Measurements from ENCODE around the gene GSTT2B.
A peak's percentile ranks its signal among the peaks of the same experiment; 100 is the strongest.
"Not testable (repeated sequence)": the region's sequence is repeated elsewhere in the genome, so short reads cannot be mapped to it uniquely, and the experiment has no call there.

GSTT2B gene

GRCh38 chr22:23997092-23997491, 36.1 kb upstream of the GSTT2B start:
- Mint-ChIP-seq H3K4me3 (no peak overlapping the region), H3K9me3 (no peaks in the 10 kb centered on the region), H3K4me1 (ENCODE audit: low read depth) (no peaks in the 10 kb centered on the region), H3K36me3 (ENCODE audit: low read depth) (no peaks in the 10 kb centered on the region), H3K27me3 (no peaks in the 10 kb centered on the region), H3K27ac (no peak overlapping the region)

- not testable (repeated sequence) for H3K4me1 Mint-ChIP-seq (ENCODE audit: low read depth); H3K27ac Mint-ChIP-seq; H3K27me3 Mint-ChIP-seq; H3K36me3 Mint-ChIP-seq (ENCODE audit: low read depth); H3K4me3 Mint-ChIP-seq; H3K9me3 Mint-ChIP-seq
Observed at GRCh38 chr22:23993581-23994177, 32.7 kb upstream of the GSTT2B start.

GRCh38 chr22:23993080-23993479, 32.1 kb upstream of the GSTT2B start:
- not testable (repeated sequence) for H3K27me3 Mint-ChIP-seq; H3K36me3 Mint-ChIP-seq (ENCODE audit: low read depth); H3K4me1 Mint-ChIP-seq (ENCODE audit: low read depth); H3K9me3 Mint-ChIP-seq; H3K27ac Mint-ChIP-seq; H3K4me3 Mint-ChIP-seq

GRCh38 chr22:23989583-23990244, 28.7 kb upstream of the GSTT2B start:
- not testable (repeated sequence) for H3K36me3 Mint-ChIP-seq (ENCODE audit: low read depth); H3K4me3 Mint-ChIP-seq; H3K27me3 Mint-ChIP-seq; H3K27ac Mint-ChIP-seq; H3K9me3 Mint-ChIP-seq; H3K4me1 Mint-ChIP-seq (ENCODE audit: low read depth)

GRCh38 chr22:23986538-23987178, 25.7 kb upstream of the GSTT2B start:
- not testable (repeated sequence) for H3K27me3 Mint-ChIP-seq; H3K9me3 Mint-ChIP-seq; H3K36me3 Mint-ChIP-seq (ENCODE audit: low read depth); H3K4me1 Mint-ChIP-seq (ENCODE audit: low read depth); H3K4me3 Mint-ChIP-seq
- peak overlapping the region; percentile 2 for H3K27ac Mint-ChIP-seq

GRCh38 chr22:23986089-23986488, 25.1 kb upstream of the GSTT2B start:
- H3K27ac Mint-ChIP-seq; H3K9me3 Mint-ChIP-seq; H3K4me1 Mint-ChIP-seq (ENCODE audit: low read depth); H3K4me3 Mint-ChIP-seq; H3K36me3 Mint-ChIP-seq (ENCODE audit: low read depth); H3K27me3 Mint-ChIP-seq: not testable (repeated sequence)

- Mint-ChIP-seq H3K36me3 (ENCODE audit: low read depth) (peaks cover 3% of the 10 kb centered on the region), H3K27ac (peak overlapping the region; percentile 79), H3K4me3 (no peak overlapping the region), H3K4me1 (ENCODE audit: low read depth) (peaks cover 6% of the 10 kb centered on the region), H3K9me3 (no peaks in the 10 kb centered on the region), H3K27me3 (no peaks in the 10 kb centered on the region)
Observed at GRCh38 chr22:23984430-23984829, 23.4 kb upstream of the GSTT2B start.

- H3K36me3 Mint-ChIP-seq (ENCODE audit: low read depth); H3K27me3 Mint-ChIP-seq; H3K27ac Mint-ChIP-seq; H3K9me3 Mint-ChIP-seq; H3K4me1 Mint-ChIP-seq (ENCODE audit: low read depth); H3K4me3 Mint-ChIP-seq: not testable (repeated sequence)
Observed at GRCh38 chr22:23980567-23980966, 19.6 kb upstream of the GSTT2B start.

- not testable (repeated sequence) for H3K36me3 Mint-ChIP-seq (ENCODE audit: low read depth); H3K27me3 Mint-ChIP-seq; H3K4me1 Mint-ChIP-seq (ENCODE audit: low read depth); H3K9me3 Mint-ChIP-seq; H3K4me3 Mint-ChIP-seq; H3K27ac Mint-ChIP-seq
Observed at GRCh38 chr22:23979557-23980240, 18.7 kb upstream of the GSTT2B start, which contains the start of gene GSTT2. TSS of gene GSTT2 (plus strand) at chr22:23980134.

GRCh38 chr22:23977304-23977703, 16.3 kb upstream of the GSTT2B start:
- H3K4me3 Mint-ChIP-seq; H3K9me3 Mint-ChIP-seq; H3K27me3 Mint-ChIP-seq; H3K4me1 Mint-ChIP-seq (ENCODE audit: low read depth); H3K27ac Mint-ChIP-seq; H3K36me3 Mint-ChIP-seq (ENCODE audit: low read depth): not testable (repeated sequence)

GRCh38 chr22:23974836-23975352, 13.9 kb upstream of the GSTT2B start:
- not testable (repeated sequence) for H3K27me3 Mint-ChIP-seq, H3K9me3 Mint-ChIP-seq, H3K4me3 Mint-ChIP-seq, H3K27ac Mint-ChIP-seq
- H3K36me3 Mint-ChIP-seq (ENCODE audit: low read depth): peaks cover 19% of the 10 kb centered on the region
- H3K4me1 Mint-ChIP-seq (ENCODE audit: low read depth): peaks cover 18% of the 10 kb centered on the region

GRCh38 chr22:23974345-23974744, 13.3 kb upstream of the GSTT2B start, which contains the start of gene DDT:
TSS of gene DDT (minus strand) at chr22:23974441. CDS start at chr22:23974414, 27 bp downstream.
- H3K36me3 Mint-ChIP-seq (ENCODE audit: low read depth): peaks cover 25% of the 10 kb centered on the region
- H3K4me1 Mint-ChIP-seq (ENCODE audit: low read depth): peaks cover 23% of the 10 kb centered on the region
- not testable (repeated sequence) for H3K27me3 Mint-ChIP-seq, H3K4me3 Mint-ChIP-seq, H3K27ac Mint-ChIP-seq, H3K9me3 Mint-ChIP-seq

- H3K27ac Mint-ChIP-seq: peak overlapping the region; percentile 86
- H3K36me3 Mint-ChIP-seq (ENCODE audit: low read depth): peaks cover 29% of the 10 kb centered on the region
- peak overlapping the region; percentile 48 for H3K4me3 Mint-ChIP-seq
Observed at GRCh38 chr22:23971927-23972326, 10.9 kb upstream of the GSTT2B start.

GRCh38 chr22:23970816-23971486, 10.0 kb upstream of the GSTT2B start:
- Mint-ChIP-seq H3K4me1 (ENCODE audit: low read depth) (peaks cover 28% of the 10 kb centered on the region), H3K27me3 (no peaks in the 10 kb centered on the region), H3K9me3 (no peaks in the 10 kb centered on the region), H3K4me3 (peak overlapping the region; percentile 44), H3K27ac (peak overlapping the region; percentile 76), H3K36me3 (ENCODE audit: low read depth) (peaks cover 29% of the 10 kb centered on the region)

More at GRCh38 chr22:23971927-23972326, 10.9 kb upstream of the GSTT2B start:
- H3K4me1 Mint-ChIP-seq (ENCODE audit: low read depth): peaks cover 28% of the 10 kb centered on the region
- not testable (repeated sequence) for H3K27me3 Mint-ChIP-seq, H3K9me3 Mint-ChIP-seq

Data from stimulated activated naive CD8-positive, alpha-beta T cell treated with anti-CD3 and anti-CD28 coated beads, Interleukin-15, Interleukin-2, amounts not matched to agents 100 ng/mL and 50 ng/mL, for 24 hours (primary cell).